NCI-H2227 (cell line): Measurements from ENCODE around the gene AHRR.
"Not testable (repeated sequence)": the region's sequence is repeated elsewhere in the genome, so short reads cannot be mapped to it uniquely, and the experiment has no call there.

Experiments
- DNase-seq: peaks from one replicate; lab custom pipeline; 2025; ENCODE audit not compliant: unreplicated experiment; lab: John Stamatoyannopoulos, UW

Gene AHRR

GRCh38 chr5:392431-392988 lies 71.0 kb downstream of the AHRR start:
- no peak for DNase-seq

DNA sequence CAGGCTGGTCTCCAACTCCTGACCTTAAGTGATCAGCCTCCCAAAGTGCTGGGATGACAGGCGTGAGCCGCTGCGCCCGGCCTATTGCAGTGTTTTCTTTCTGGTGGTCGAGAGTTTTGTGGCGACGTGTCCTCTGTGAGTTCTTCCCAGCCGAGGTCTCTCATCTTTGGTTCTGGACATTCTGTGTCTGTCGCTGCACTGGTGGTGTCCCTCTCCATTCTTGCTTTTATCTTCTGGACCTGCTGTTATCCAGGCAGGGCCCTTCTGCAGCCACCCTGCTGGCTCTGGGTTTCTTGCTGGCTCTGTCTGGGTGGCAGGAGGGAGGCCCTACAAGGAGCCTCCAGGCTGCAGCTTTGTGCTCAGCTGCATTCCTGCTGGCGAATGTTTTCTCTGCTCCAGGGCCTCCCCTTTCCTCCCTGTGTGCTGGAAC lies 72.3 kb downstream of the AHRR start:
- DNase-seq: no peak

DNA sequence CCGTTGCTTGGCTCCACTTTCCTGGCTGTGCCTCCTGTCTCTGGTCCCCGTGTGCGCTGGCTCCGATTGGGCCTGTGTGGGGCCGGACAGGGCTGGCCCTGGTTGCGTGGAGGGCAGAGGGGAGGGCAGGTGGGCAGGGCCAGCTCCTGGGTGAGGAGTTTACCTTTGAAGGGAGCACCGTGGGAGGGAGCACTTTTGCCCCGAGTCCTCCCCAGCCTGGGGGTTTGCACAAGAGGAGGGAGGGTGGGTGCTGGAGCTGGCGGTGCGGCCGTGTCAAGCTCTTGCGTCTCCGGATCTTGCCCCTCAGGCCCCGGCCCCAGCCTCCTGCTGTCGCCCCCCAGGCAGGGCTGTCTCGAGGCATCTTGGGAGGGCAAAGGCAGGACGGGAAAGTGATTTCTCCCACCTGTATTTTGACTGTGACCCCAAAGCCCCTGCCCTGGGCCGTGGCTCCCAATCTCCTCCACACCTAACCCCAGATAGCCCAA lies 73.2 kb downstream of the AHRR start:
- DNase-seq: no peak

DNA sequence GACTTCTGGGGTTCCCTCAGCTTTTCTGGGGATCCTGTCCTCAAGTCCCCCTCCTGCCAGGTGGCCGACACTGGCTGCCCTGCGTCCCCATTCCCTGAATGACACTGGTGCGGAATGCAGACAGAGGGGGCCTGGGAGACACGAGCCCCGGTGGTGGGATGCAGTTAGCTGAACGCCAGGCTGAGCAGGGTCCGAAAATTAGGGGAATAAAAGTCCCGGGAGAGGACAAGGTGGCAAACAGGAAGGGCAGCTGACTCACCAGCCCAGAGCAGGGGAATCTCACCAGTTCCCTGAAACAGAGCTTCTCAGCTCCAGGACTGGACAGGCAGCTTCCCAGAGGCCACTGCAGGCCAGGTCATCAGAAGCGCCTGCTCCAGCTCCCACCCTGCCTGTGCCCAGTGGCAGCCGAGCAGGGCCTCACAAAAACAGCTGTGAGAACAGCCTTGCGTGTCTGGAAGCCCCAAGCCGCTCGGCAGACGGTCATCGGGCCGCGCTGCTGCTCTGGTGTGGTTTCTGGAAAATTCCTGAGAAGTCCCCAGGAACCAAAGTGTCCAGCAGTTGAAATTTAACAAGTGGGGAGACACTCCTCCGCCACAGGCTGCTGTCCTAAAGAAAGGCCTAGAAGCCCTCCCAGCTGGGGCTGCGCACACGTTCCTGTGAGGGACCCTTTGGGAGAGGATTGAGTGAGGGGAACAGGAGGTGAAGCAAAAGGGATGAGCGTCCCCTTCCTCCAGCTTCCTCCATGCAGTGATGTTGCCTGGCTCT lies 73.8 kb downstream of the AHRR start:
- no peak for DNase-seq

GRCh38 chr5:395921-396530 lies 74.5 kb downstream of the AHRR start:
- DNase-seq: no peak

- DNase-seq: no peak
Measured at GRCh38 chr5:396531-396961, 75.0 kb downstream of the AHRR start.

GRCh38 chr5:398141-398474 lies 76.6 kb downstream of the AHRR start:
- not testable (repeated sequence) for DNase-seq

GRCh38 chr5:398475-399295 lies 77.2 kb downstream of the AHRR start:
- DNase-seq: no peak

GRCh38 chr5:399296-400281 lies 78.1 kb downstream of the AHRR start:
- DNase-seq: peak; percentile 91

DNA sequence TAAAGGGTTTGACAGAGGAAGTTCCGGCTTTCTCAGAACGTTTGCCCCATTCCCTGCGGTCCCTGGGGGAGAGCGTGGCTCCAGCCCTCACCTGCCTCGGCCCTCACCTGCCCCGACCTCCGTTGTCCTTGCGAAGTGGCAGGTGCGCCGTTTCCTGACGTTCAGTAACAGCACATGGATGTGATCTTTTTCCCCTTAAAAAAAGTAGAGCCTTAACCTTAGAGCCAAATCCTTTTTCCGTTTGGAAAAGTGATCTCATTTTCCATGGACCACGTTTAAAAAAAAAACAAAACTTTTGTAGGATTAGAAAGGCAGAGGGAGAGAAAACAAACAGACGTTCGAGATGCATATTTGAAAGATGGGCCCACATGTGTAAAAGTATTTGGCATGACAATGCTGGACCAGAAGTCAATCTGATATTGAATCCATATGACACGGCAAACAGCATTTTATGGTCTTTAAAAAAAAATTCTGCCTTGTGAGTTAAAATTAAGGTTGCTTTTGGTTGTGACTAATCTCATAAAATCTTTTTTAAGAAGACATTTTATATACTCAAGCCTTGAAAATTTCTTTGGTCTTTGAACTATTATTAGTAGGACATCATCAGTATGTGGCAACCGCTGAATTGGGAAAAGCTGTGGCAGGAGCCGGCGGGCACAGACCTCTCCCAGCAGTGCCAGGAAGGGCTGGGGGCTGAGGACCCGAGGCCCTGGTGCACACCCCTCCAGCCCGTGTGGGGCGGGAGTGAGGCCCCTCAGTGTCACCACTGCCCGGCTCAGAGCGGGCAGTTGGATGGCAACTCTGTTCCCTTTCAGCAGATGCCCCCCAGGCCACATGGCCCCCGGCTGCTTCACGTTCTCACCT lies 79.0 kb downstream of the AHRR start:
- no peak for DNase-seq

GRCh38 chr5:401146-402034 lies 79.9 kb downstream of the AHRR start:
- no peak for DNase-seq

- DNase-seq: not testable (repeated sequence)
Measured at GRCh38 chr5:402219-402614, 80.7 kb downstream of the AHRR start.

DNA sequence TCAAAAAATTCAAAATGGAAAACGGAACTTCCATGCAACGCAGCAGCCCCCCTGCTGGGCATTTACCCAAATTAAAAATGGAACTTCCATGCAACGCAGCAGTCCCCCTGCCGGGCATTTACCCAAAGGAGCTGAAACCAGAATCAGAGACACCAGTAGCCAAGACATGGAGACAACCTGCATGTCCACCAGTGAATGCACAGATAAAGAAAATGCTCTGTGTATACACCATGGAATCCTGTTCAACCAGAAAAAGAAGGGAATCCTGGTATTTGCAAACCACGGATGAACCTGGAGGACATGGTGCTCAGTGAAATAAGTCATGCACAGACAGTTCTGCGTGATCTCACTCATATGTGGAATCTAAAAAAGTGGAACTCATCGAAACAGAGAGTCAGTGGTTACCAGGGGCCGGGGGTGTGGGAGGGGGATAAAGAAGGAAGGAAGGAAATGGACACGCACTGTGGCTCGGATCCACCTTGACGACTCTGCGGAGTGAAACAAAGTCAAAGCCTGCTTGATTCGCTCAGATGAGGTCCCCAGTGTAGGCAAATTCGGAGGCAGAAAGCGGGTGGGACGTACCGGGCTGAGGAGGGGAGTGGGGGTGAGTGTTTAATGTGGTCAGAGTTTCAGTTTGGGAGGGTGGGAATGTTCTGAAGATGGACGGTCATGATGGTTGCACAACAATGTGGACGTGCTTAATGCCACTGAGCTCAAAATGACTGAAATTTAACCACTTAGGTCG lies 81.3 kb downstream of the AHRR start:
- DNase-seq: no peak

DNA sequence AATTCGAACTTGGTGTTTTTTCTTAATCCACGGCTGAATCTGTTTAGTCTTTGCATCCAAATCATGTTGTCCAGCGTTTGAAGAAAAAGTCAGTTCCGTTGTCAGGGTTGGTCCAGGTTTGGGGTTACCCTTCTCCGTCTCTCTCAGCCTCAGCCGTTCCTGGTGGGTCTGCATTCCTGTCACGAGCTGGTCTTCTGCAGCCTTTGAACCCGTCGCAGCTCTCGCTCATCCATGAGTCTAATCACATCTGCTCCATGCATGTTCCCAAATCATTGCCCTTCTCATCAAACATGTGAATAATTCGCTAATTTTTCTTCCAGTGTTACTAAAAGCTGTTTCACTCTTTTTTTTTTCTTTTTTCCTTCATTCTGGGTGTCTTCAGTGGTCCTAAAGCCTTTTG lies 82.5 kb downstream of the AHRR start:
- no peak for DNase-seq

GRCh38 chr5:404666-405241 lies 83.2 kb downstream of the AHRR start:
- no peak for DNase-seq

- DNase-seq: no peak
Measured at GRCh38 chr5:405421-405820, 83.9 kb downstream of the AHRR start.

DNA sequence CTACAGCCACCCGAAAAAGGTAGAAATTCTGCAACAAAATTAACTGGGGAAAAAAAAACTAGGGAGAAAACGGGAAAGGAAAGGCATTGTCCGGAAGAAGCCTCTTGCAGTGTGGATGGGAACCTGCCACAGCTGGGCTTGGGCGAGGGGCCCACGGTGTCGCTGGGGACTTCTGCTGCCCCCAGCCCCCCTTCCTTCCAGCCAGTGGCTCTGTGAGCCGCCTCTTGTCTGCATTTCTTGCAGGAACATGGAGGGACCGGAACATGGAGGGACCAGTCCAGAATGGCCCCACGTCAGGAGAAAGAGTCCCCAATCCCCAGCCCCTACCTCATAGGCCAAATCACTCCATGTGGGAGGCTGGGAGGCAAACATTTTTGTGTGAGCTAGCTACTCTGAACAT lies 84.5 kb downstream of the AHRR start:
- no peak for DNase-seq
